Adrenal gland (tissue), 12 donors: ENCODE results near the gene PRDM11. TPM values are rescaled to one million over a fixed set of nuclear protein-coding genes. Genes with fewer than 3 reads are reported as not detected.

ENCODE experiments used
- DNase-seq, 7 donors: peaks; one replicate each; pipeline ENCODE4 v3.0.0-alpha.2; 2019 to 2020
- H3K27ac ChIP-seq, 5 donors: fragments of 200-600 bp; sonication (generic) in 4 of 5; 1 replicate in 3 of 5; 2 replicates in 2 of 5; pipeline versions ENCODE4 v1.5.1 to v1.8.0; 2016 to 2020; ENCODE audit warnings: mild to moderate bottlenecking in 1 of 5
- H3K27me3 ChIP-seq: fragments of 200-600 bp; 2 replicates; pipeline ENCODE4 v1.8.0; 2021
- H3K36me3 ChIP-seq, 2 donors: fragments of 200-600 bp; replicated peaks in 1 of 2; 1 replicate in 1 of 2; 2 replicates in 1 of 2; pipeline versions ENCODE4 v1.5.1 to v1.8.0; 2018 to 2022
- H3K4me1 ChIP-seq, 2 donors: fragments of 200-600 bp; replicated peaks in 1 of 2; 1 replicate in 1 of 2; 2 replicates in 1 of 2; pipeline versions ENCODE4 v1.5.1 to v1.8.0; 2018 to 2021
- H3K4me3 ChIP-seq, 4 donors: fragments of 200-600 bp; sonication (generic) in 3 of 4; one replicate each; pipeline ENCODE4 v1.5.1; 2016 to 2018
- H3K9me3 ChIP-seq, 3 donors: fragments of 200-600 bp; sonication (generic) in 1 of 3; replicated peaks in 1 of 3; 1 replicate in 2 of 3; 2 replicates in 1 of 3; pipeline versions ENCODE4 v1.5.1 to v1.8.0; 2016 to 2021
- CTCF ChIP-seq, 6 experiments: fragments of 450-650 bp in 4 of 6; fragments of 200-600 bp in 2 of 6; sonication (generic) in 1 of 6; IDR thresholded peaks; 1 replicate in 5 of 6; 2 replicates in 1 of 6; pipeline versions ENCODE4 v1.5.1 to v1.8.0; 2016 to 2021; ENCODE audit warnings: antibody characterized with exemption in 6 of 6, mild to moderate bottlenecking in 2 of 6, moderate library complexity in 1 of 6
- POLR2A ChIP-seq, 2 donors: fragments of 450-650 bp; IDR thresholded peaks; one replicate each; pipeline ENCODE4 v1.6.1; 2017; ENCODE audit warnings: antibody characterized with exemption in 2 of 2, mild to moderate bottlenecking in 2 of 2, moderate library complexity in 1 of 2
- WGBS, 4 donors: extraction: QIAGEN DNeasy Blood & Tissue Kit in 2 of 4; methylation state at CpG; one replicate each; pipeline versions ENCODE4 v1.1.5 to v1.1.7; 2013 to 2017; 5-methylcytosine and 5-hydroxymethylcytosine counted together
- intact Hi-C, 2 donors: fragments of 100-400 bp; cut with DNase I; formaldehyde crosslinking; loops; one replicate each; pipeline versions ENCODE4 v1.14.1 to v1.15.0; 2022 to 2023
- polyA plus RNA-seq, 3 donors: library from polyadenylated mRNA; stranded (reverse); fragments of 200-250 nt in 2 of 3; fragments of 350-450 nt in 1 of 3; fragmentation: Illumina TruSeq in 1 of 3; extraction: RNeasy Lipid Tissue Mini Kit (QIAGEN cat#74804) in 1 of 3; gene quantifications; one replicate each; pipeline ENCODE4 v1.2.3, GENCODE V29; 2013 to 2014
- total RNA-seq, 9 donors: library from RNA; depleted of rRNA in 4 of 9; stranded (reverse); fragments of >200 nt in 4 of 9; fragments of 120-200 nt in 1 of 9; fragmentation: NEBNext Ultra II Directional in 1 of 9; extraction: Animal tissue kit (Norgen Biotek cat#: 25700) in 1 of 9; gene quantifications; one replicate each; pipeline versions ENCODE4 v1.1.0 to v1.2.4, GENCODE V29; 2013 to 2023
- donor health status: healthy with polysubstance abuse.
- donor health status: Bipolar disorder and iron deficiency.
- donor health status: DM: yes; HTN: yes; CAD: no.
- donor health status: DM: no; HTN: no; CAD: no.
- donor health status: DM: no; HTN: no; CAD: no.
- donor health status: DM: yes; HTN: yes; CAD: no.

Gene PRDM11
- total and polyA plus RNA-seq, 12 donors, result 3.3 to 16.9 (median 11.9) TPM

- WGBS, 4 donors, result 65 to 80% (median 77%) methylated on average over 4 of the region's 4 CpGs
- TF ChIP-seq POLR2A (IDR thresholded peaks at IDR 0.05), result no peak
- TF ChIP-seq CTCF (IDR thresholded peaks at IDR 0.05), result no peak
- H3K9me3 ChIP-seq, result no peaks in the 10 kb centered on the region
- intact Hi-C loops, result loop anchor here in 1 of 2 donors (2.0 kb wide), 1 partner anchor 168 kb away; no protein-coding TSS in a partner anchor
- no peaks in the 10 kb centered on the region for H3K27me3 ChIP-seq
- peaks cover 0 to 9% of the 10 kb centered on the region in 2 donors for H3K4me1 ChIP-seq
- H3K27ac ChIP-seq, result no peak overlapping the region
- DNase-seq, result no peak
- no peaks in the 10 kb centered on the region for H3K36me3 ChIP-seq
- no peak overlapping the region for H3K4me3 ChIP-seq
Measured at GRCh38 chr11:45104790-45105084, 41.7 kb upstream of the PRDM11 start.

- H3K36me3 ChIP-seq, result no peaks in the 10 kb centered on the region
- peaks cover 5% of the 10 kb centered on the region for H3K27me3 ChIP-seq
- no peak for TF ChIP-seq POLR2A (IDR thresholded peaks at IDR 0.05)
- peak; percentile 92 to 96 (median 95) for TF ChIP-seq CTCF (IDR thresholded peaks at IDR 0.05)
- intact Hi-C loops, result loop anchor here in 1 of 2 donors (2.0 kb wide), 1 partner anchor 169 kb away; no protein-coding TSS in a partner anchor
- DNase-seq, result peak; percentile 66 to 81 (median 77)
- 36 to 53% (median 38%) methylated on average over 3 to 7 of the region's 7 CpGs for WGBS, 4 donors
- H3K4me3 ChIP-seq, result no peak overlapping the region
- H3K27ac ChIP-seq, result no peak overlapping the region
- peaks cover 0 to 9% of the 10 kb centered on the region in 2 donors for H3K4me1 ChIP-seq
- H3K9me3 ChIP-seq, result no peaks in the 10 kb centered on the region
Measured at GRCh38 chr11:45105233-45105983, 41.0 kb upstream of the PRDM11 start.

GRCh38 chr11:45105984-45106375, 40.5 kb upstream of the PRDM11 start:
- Histone ChIP-seq H3K9me3 (no peaks in the 10 kb centered on the region), H3K27me3 (peaks cover 10% of the 10 kb centered on the region), H3K4me1 (peaks cover 0 to 9% of the 10 kb centered on the region in 2 donors), H3K36me3 (no peaks in the 10 kb centered on the region), H3K4me3 (no peak overlapping the region), H3K27ac (no peak overlapping the region)
- intact Hi-C loops, result loop anchor here in 1 of 2 donors (2.0 kb wide), 1 partner anchor 169 kb away; no protein-coding TSS in a partner anchor
- 56 to 61% (median 59%) methylated on average over 8 of the region's 8 CpGs for WGBS, 4 donors
- TF ChIP-seq POLR2A (IDR thresholded peaks at IDR 0.05) (no peak), CTCF (IDR thresholded peaks at IDR 0.05) (no peak)
- DNase-seq, result peak in 1 of 7 donors; percentile 12

- intact Hi-C loops, result no loop called here
- TF ChIP-seq CTCF (IDR thresholded peaks at IDR 0.05) (no peak), POLR2A (IDR thresholded peaks at IDR 0.05) (no peak)
- H3K9me3 ChIP-seq, result no peaks in the 10 kb centered on the region
- H3K27me3 ChIP-seq, result peaks cover 11% of the 10 kb centered on the region
- peaks cover 0 to 9% of the 10 kb centered on the region in 2 donors for H3K4me1 ChIP-seq
- 71 to 81% (median 78%) methylated on average over 7 to 9 of the region's 9 CpGs for WGBS, 4 donors
- no peak overlapping the region for H3K4me3 ChIP-seq
- no peaks in the 10 kb centered on the region for H3K36me3 ChIP-seq
- H3K27ac ChIP-seq, result no peak overlapping the region
- peak in 1 of 7 donors; percentile 10 for DNase-seq
Measured at GRCh38 chr11:45106440-45106839, 40.0 kb upstream of the PRDM11 start.
